GM18909 (cell line): ENCODE data around the gene DGKB.

ENCODE experiments used
- ATAC-seq: cut with Tn5 transposase; IDR thresholded peaks from one replicate; pipeline ENCODE4 v1.9.1; 2021; ENCODE audit warnings: mild to moderate bottlenecking; ENCODE audit not compliant: unreplicated experiment, poor library complexity

DGKB gene

DNA sequence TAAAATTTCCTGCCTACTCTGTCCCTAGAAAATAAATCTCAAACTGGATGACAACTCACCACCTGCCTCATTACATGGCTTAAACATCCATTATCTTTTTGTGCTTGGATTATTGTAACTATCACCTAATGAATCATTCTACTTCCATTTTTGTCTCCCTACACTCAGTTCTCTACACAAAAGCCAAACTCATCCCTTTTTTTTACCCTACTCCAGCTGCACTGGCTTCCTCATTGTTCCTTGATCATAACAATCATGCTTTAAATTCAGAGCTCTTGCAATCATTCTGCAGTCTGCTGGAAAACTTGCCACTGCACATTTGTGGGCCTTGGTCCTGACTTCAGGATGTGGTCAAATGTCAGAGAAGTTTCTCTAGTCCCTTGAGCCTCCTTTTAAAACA, 280.0 kb downstream of the DGKB start:
- ATAC-seq = no peak

- ATAC-seq = no peak
Observed at GRCh38 chr7:14606101-14606500, 296.4 kb downstream of the DGKB start.

GRCh38 chr7:14604606-14605005, 297.9 kb downstream of the DGKB start:
- ATAC-seq = no peak

- no peak for ATAC-seq
Observed at GRCh38 chr7:14602851-14603250, 299.7 kb downstream of the DGKB start.

- ATAC-seq = no peak
Observed at GRCh38 chr7:14600766-14601367, 301.7 kb downstream of the DGKB start.

DNA sequence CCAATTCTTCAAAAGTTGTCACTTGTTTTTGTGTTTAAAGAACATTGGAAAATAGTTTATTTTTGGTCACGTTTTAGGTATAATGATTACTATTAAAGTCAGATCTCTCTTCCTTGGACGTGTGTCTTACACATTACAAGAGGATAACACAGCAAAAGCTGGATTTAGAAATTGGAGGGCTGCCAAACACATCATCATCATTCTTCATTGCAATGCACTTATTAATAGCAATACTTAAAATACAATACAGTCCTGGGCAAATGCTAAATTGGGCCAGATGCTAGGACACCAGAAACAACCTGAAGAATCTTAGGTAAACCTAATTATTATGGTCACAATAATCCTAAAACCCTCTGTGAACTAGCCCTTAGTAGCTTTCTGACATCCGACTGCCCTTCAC, 303.6 kb downstream of the DGKB start:
- ATAC-seq = no peak

DNA sequence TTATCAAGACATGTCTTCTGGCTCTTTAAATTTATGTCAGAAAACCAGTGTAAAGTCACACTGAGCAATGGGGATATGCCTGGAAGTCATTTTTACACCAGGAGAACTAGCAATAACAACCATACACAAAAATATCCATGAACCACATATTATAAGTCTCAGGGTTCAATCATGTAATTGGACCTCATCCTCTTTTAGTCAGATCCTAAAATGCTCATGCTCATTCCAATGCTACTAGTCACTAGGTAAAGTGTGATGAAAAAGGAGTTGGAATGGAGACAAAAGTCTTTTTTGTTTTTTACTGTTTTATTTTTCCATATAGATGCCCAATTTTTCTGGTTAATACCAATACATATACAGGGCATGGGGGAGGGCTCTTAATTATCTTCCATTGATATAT, 306.1 kb downstream of the DGKB start:
- ATAC-seq = no peak

- ATAC-seq = no peak
Observed at GRCh38 chr7:14590206-14590605, 312.3 kb downstream of the DGKB start.

DNA sequence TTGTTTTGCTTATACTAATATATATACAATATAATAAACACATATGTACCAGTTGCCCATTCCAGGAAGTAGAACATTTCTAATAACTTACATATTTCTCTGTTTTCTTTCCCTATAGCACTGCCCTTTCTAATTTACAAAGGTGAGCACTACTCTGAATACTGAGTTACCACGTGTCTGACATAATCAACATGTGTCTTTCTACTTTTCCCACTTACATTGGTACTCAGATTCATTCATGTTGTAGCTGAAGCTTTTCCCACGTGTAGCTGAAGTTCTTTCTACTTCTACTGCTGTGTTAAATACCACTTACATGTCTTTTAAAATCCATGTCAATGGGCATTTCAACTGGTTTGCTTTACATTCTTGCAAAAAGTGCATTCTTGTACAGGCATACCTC, 317.3 kb downstream of the DGKB start:
- no peak for ATAC-seq

- ATAC-seq = no peak
Observed at GRCh38 chr7:14583518-14583917, 319.0 kb downstream of the DGKB start.

GRCh38 chr7:14582010-14582409, 320.5 kb downstream of the DGKB start:
- ATAC-seq = no peak

DNA sequence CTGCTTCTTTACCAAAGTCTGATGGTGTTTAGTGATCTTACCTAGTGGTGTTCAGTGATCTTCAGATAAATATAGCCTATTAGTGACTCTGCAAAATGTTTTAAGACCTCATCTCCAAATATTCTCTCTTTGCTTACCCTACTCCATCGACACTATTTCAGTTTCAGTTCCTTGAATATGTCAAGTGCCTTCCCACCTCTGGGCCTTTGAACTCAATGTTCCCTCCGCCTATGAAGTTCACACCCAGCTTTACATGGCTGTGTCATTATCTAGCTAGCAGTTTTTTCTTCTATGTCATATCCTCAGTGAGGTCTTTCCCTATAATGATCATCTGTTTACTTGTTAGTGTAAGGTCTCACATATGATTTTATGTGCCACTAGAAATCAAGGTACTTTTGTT, 322.6 kb downstream of the DGKB start:
- no peak for ATAC-seq

GRCh38 chr7:14576578-14576977, 326.0 kb downstream of the DGKB start:
- ATAC-seq = no peak

- no peak for ATAC-seq
Observed at GRCh38 chr7:14570750-14571607, 331.6 kb downstream of the DGKB start.

DNA sequence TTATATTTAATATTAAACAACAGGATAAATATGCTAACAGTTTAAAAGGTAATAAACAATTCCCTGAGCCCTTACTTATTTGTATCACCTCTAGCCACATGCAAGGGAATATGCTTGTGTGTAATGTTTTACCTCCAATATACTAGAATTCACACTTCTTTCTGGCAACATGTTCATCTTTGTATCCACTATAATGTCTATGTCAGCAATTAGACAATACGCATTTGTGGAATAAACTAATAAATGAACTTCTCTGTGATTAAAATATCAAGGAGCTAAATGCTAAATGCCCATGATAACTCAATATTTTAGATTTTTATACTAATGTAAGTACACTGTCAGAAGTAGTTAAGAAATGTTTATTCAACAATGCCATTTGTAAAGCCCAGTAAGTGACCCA, 350.5 kb downstream of the DGKB start:
- ATAC-seq = no peak

DNA sequence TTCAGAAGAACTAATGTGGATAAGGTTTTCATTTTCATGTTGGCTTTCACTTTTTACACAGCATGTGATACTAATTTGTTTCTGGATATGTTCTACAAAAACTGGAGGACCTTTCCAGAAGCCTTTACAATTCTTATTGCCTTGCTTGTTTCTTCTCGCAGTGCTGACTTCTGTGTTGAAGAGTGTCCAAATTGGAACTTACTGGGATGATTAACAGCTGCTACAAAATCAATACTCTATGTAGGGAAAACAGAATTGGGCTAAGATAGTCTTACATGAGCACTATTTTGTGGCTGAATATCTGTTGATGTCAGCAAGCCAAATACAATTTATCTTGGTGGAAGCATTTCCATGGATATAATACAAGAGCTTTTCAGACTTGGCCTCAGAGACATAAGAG, 351.2 kb downstream of the DGKB start:
- no peak for ATAC-seq

GRCh38 chr7:14542624-14543023, 359.9 kb downstream of the DGKB start:
- ATAC-seq = no peak

DNA sequence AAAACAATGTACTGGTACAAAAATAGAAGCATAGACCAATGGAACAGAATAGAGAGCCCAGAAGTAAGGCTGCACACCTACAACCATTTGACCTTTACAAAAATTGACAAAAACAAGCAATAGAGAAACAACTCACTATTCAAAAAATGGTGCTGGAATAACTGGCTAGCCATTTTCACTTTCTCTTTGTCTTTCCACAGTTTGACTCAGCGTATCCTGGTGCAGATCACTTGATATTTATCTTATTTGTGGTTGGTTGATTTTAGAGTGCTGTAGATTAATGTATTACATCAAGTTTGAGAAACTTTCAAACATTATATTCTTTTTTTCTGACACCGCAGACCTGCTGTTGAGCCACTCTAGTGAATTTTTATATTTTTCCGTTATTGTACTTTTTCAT, 381.4 kb downstream of the DGKB start:
- ATAC-seq = no peak

DNA sequence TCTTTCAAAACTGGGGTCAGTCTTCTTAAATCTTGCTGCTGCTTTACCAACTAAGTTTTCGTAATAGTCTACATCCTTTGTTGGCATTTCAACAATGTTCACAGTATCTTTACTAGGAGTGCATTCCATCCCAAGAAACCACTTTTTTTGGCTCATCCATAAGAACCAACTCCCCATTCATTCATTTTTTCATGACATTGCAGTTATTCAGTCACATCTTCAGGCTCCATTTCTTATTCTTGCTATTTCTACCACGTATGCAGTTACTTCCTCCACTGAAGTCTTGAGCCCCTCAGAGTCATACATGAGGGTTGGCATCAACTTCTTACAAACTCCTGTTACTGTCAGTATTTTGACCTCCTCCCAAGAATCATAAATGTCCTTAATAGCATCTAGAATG, 392.3 kb downstream of the DGKB start:
- ATAC-seq = no peak

DNA sequence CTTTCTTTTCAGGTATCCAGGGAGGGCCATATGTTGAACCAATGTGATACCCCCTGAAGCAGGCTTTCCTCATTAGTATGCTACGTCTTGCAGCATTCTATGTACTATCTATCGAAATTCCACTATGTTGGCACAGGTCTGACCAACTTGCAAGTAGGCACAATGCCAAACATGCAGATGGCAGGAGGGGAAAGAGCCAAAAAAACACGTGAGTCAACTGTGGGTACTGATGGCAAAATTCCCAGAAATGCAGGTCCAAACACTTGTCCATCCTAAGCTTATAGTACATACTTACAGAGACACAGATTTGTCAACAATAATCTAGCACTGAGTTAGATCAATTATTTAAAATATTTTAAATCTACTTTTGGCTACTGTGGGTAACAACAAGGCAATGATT, 394.9 kb downstream of the DGKB start:
- no peak for ATAC-seq

- ATAC-seq = no peak
Observed at GRCh38 chr7:14505906-14506305, 396.6 kb downstream of the DGKB start.

- ATAC-seq = no peak
Observed at GRCh38 chr7:14504134-14504533, 398.4 kb downstream of the DGKB start.
